Endothelial cell of umbilical vein (primary cell): ENCODE results near the gene KLF17. TPM values are rescaled to one million over a fixed set of nuclear protein-coding genes. Genes with fewer than 3 reads are reported as not detected.

Experiments used
- BruUV-seq: library from RNA; stranded (reverse); fragments of 400-500 nt; replicated peaks from 2 replicates; lab custom pipeline; 2021; lab: Mats Ljungman, UMichigan
- CTCF ChIA-PET: fragments of 300-600, 350-600 bp; sonication (Branson Sonifier 250); formaldehyde crosslinking; loops from one replicate; lab custom pipeline; 2021; ENCODE audit warnings: antibody characterized with exemption, inconsistent platforms; lab: Charles Lee
- POLR2A ChIA-PET: fragments of 300-600, 350-600 bp; sonication (Branson Sonifier 250); formaldehyde crosslinking; loops from one replicate; lab custom pipeline; 2021; ENCODE audit warnings: antibody characterized with exemption, inconsistent platforms; lab: Charles Lee
- DNase-seq: peaks from one replicate; pipeline ENCODE4 v3.0.0-alpha.2; 2011; ENCODE audit warnings: low read depth, low spot score
- FAIRE-seq: peaks from 2 replicates; lab custom pipeline; 2011; peaks lifted over from hg19 to GRCh38; lab: Jason Lieb, UNC
- H2AFZ ChIP-seq: 2 replicates; pipeline ENCODE4 v1.6.0; 2012; ENCODE audit warnings: low read depth, low read length, control low read depth, inconsistent platforms
- H3K27ac ChIP-seq: 2 replicates; pipeline ENCODE4 v1.5.1; 2011; ENCODE audit warnings: low read depth, mild to moderate bottlenecking, control low read depth, low read length, moderate library complexity; ENCODE audit not compliant: insufficient read depth
- H3K27me3 ChIP-seq, 2 experiments: 2 replicates each; pipeline versions ENCODE4 v1.6.0 to v1.6.1; 2011; ENCODE audit warnings: low read length in 2 of 2, mixed read lengths in 1 of 2; ENCODE audit not compliant: control insufficient read depth in 2 of 2, insufficient read depth in 2 of 2
- H3K36me3 ChIP-seq, 2 experiments: 2 replicates in 1 of 2; 3 replicates in 1 of 2; pipeline ENCODE4 v1.5.1; 2011; ENCODE audit warnings: low read length in 2 of 2, mild to moderate bottlenecking in 1 of 2, moderate library complexity in 1 of 2; ENCODE audit not compliant: control insufficient read depth in 2 of 2, insufficient read depth in 2 of 2; ENCODE audit errors: extremely low read depth in 1 of 2
- H3K4me1 ChIP-seq: 3 replicates; pipeline ENCODE4 v1.5.1; 2011; ENCODE audit warnings: mild to moderate bottlenecking, low read length; ENCODE audit not compliant: control insufficient read depth, insufficient read depth; ENCODE audit errors: extremely low read depth
- H3K4me2 ChIP-seq: 2 replicates; pipeline ENCODE4 v1.6.1; 2011; ENCODE audit warnings: low read length, control low read depth, mixed read lengths; ENCODE audit not compliant: insufficient read depth
- H3K4me3 ChIP-seq, 3 experiments: fragments of 200-600 bp in 1 of 3; sonication (generic), shearing (Covaris generic) in 1 of 3; replicated peaks in 1 of 3; 2 replicates each; pipeline ENCODE4 v1.5.1; 2011 to 2016; ENCODE audit warnings: control low read depth in 3 of 3, low read length in 3 of 3, mild to moderate bottlenecking in 2 of 3, inconsistent platforms in 1 of 3, low read depth in 1 of 3, moderate library complexity in 1 of 3; ENCODE audit not compliant: insufficient read depth in 1 of 3
- H3K79me2 ChIP-seq: 2 replicates; pipeline ENCODE4 v1.6.0; 2012; ENCODE audit warnings: low read length, inconsistent platforms; ENCODE audit not compliant: control insufficient read depth, insufficient read depth
- H3K9ac ChIP-seq: replicated peaks from 2 replicates; pipeline ENCODE3; 2011; ENCODE audit warnings: low read length, control low read depth; ENCODE audit not compliant: insufficient read depth; ENCODE audit errors: extremely low read depth
- H3K9me1 ChIP-seq: replicated peaks from 3 replicates; pipeline ENCODE4 v1.6.0; 2011; ENCODE audit warnings: mild to moderate bottlenecking, low read length; ENCODE audit not compliant: control insufficient read depth, insufficient read depth; ENCODE audit errors: extremely low read depth
- H3K9me3 ChIP-seq: replicated peaks from 2 replicates; pipeline ENCODE4 v1.5.1; 2012; ENCODE audit warnings: low read length, inconsistent platforms; ENCODE audit not compliant: control insufficient read depth, insufficient read depth
- H4K20me1 ChIP-seq: replicated peaks from 2 replicates; pipeline ENCODE3; 2011; ENCODE audit warnings: mild to moderate bottlenecking, low read length; ENCODE audit not compliant: control insufficient read depth, insufficient read depth; ENCODE audit errors: extremely low read depth
- EZH2 ChIP-seq: IDR thresholded peaks from 2 replicates; pipeline ENCODE4 v1.6.1; 2012; ENCODE audit warnings: borderline replicate concordance, low read depth, mild to moderate bottlenecking, moderate library complexity, low read length, inconsistent platforms; ENCODE audit not compliant: severe bottlenecking
- FOS ChIP-seq: IDR thresholded peaks from 2 replicates; pipeline ENCODE4 v1.6.1; 2011; ENCODE audit warnings: mild to moderate bottlenecking, low read length, moderate library complexity, borderline replicate concordance; ENCODE audit not compliant: insufficient read depth
- GATA2 ChIP-seq: IDR thresholded peaks from 2 replicates; pipeline ENCODE4 v1.7.0; 2011; ENCODE audit warnings: low read depth, mild to moderate bottlenecking, moderate library complexity, mixed read lengths, low read length; ENCODE audit not compliant: insufficient read length, insufficient read depth
- MYC ChIP-seq: IDR thresholded peaks from one replicate; pipeline ENCODE4 v1.6.1; 2011; ENCODE audit warnings: mild to moderate bottlenecking, low read depth, low read length
- dilution Hi-C: fragments of 300-500 bp; cut with MboI; formaldehyde crosslinking; loops from one replicate; pipeline ENCODE4 v1.15.0; 2019; ENCODE audit warnings: low sequenced_read_pairs; ENCODE audit not compliant: extremely low pct_ligation_motif_present
- intact Hi-C: fragments of 100-400 bp; cut with micrococcal nuclease; formaldehyde crosslinking; loops from one replicate; pipeline ENCODE4 v1.10.0; 2022
- polyA plus RNA-seq, 4 experiments: library from polyadenylated mRNA; depleted of rRNA in 3 of 4; stranded (reverse) in 3 of 4; unstranded in 1 of 4; fragments of >200 nt; gene quantifications; 2 replicates each; pipeline versions ENCODE4 v1.2.1 to v1.2.3, GENCODE V29; 2011 to 2012; ENCODE audit warnings: missing spikeins in 1 of 4
- total RNA-seq: library from RNA; stranded (reverse); gene quantifications from 2 replicates; pipeline ENCODE4 v1.2.3, GENCODE V29; 2021
- TF ChIP-seq, protein P1 (sequence below), 2 donors: IDR thresholded peaks; 1 replicate in 1 of 2; 2 replicates in 1 of 2; pipeline ENCODE4 v1.5.1; 2011; ENCODE audit warnings: low read length in 2 of 2, mild to moderate bottlenecking in 2 of 2, moderate library complexity in 2 of 2, control low read depth in 1 of 2, inconsistent platforms in 1 of 2, low read depth in 1 of 2; ENCODE audit not compliant: insufficient read depth in 1 of 2; ENCODE audit errors: extremely low read depth in 1 of 2
- TF ChIP-seq, protein P2 (sequence below): IDR thresholded peaks from 2 replicates; pipeline ENCODE4 v1.6.1; 2011; ENCODE audit not compliant: insufficient read depth, insufficient read length

The KLF17 gene
- total and polyA plus RNA-seq, 2 donors (not counting 3 experiments of a cell fraction or from before 2014, with no cell fraction given), result not detected

DNA sequence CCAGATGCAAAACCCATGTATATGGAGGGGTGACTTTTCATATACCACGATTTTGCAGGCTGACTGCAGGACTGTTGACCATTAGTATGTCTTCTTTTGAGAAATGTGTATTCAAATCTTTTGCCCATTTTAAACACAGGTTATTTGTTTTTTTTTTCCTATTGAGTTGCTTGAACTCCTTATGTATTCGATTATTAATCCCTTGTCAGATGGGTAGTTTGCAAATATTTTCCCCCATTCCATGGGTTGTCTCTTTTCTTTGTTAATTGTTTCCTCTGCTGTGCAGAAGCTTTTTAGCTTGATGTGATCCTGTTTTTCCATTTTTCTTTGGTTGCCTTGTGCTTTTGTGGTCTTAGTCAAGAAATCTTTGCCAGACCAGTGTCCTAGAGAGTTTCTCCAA lies 24.6 kb upstream of the KLF17 start:
- Histone ChIP-seq H3K36me3 (no peaks in the 10 kb centered on the region), H3K27me3 (peaks cover 1 to 11% of the 10 kb centered on the region in 2 experiments), H3K4me2 (no peak overlapping the region), H2AFZ (no peak overlapping the region), H3K4me1 (no peaks in the 10 kb centered on the region), H3K9me3 (no peaks in the 10 kb centered on the region), H3K4me3 (no peak overlapping the region), H3K9ac (no peak overlapping the region), H4K20me1 (no peaks in the 10 kb centered on the region), H3K79me2 (no peaks in the 10 kb centered on the region), H3K9me1 (no peaks in the 10 kb centered on the region), H3K27ac (no peak overlapping the region)
- dilution Hi-C loops, result no loop called here
- FAIRE-seq (no peak), DNase-seq (no peak)
- CTCF ChIA-PET, result interaction anchor here (2.1 to 3.9 kb wide), 2 partner anchors 9 to 124 kb away, joined by 6 to 15 read pairs; no protein-coding TSS in a partner anchor
- POLR2A ChIA-PET, result no interaction called here
- intact Hi-C loops, result no loop called here
- no TSS peak for BruUV-seq
- TF ChIP-seq, protein P1, sequence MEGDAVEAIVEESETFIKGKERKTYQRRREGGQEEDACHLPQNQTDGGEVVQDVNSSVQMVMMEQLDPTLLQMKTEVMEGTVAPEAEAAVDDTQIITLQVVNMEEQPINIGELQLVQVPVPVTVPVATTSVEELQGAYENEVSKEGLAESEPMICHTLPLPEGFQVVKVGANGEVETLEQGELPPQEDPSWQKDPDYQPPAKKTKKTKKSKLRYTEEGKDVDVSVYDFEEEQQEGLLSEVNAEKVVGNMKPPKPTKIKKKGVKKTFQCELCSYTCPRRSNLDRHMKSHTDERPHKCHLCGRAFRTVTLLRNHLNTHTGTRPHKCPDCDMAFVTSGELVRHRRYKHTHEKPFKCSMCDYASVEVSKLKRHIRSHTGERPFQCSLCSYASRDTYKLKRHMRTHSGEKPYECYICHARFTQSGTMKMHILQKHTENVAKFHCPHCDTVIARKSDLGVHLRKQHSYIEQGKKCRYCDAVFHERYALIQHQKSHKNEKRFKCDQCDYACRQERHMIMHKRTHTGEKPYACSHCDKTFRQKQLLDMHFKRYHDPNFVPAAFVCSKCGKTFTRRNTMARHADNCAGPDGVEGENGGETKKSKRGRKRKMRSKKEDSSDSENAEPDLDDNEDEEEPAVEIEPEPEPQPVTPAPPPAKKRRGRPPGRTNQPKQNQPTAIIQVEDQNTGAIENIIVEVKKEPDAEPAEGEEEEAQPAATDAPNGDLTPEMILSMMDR (IDR thresholded peaks at IDR 0.05; ENCODE audit: extremely low read depth in 1 of 2, insufficient read depth in 1 of 2, low read depth in 1 of 2, low read length in 2 of 2), result no peak
- no peak for TF ChIP-seq MYC
- no peak for TF ChIP-seq GATA2
- no peak for TF ChIP-seq EZH2
- TF ChIP-seq, protein P2, sequence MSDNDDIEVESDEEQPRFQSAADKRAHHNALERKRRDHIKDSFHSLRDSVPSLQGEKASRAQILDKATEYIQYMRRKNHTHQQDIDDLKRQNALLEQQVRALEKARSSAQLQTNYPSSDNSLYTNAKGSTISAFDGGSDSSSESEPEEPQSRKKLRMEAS, result no peak
- no peak for TF ChIP-seq FOS
